ENCODE measurements around the gene TRIML2. TPM values are rescaled to one million over a fixed set of nuclear protein-coding genes. Genes with fewer than 3 reads are reported as not detected.

TRIML2 gene
- total RNA-seq, 1 experiment from 2014 or later: 33.1 TPM

- no peaks in the 10 kb centered on the region for H3K36me3 ChIP-seq (replicated peaks; ENCODE audit: control insufficient read depth, insufficient read depth, low read length)
- DNase-seq: no peak
- H3K27me3 ChIP-seq (ENCODE audit: control insufficient read depth, insufficient read depth, low read length): no peaks in the 10 kb centered on the region
- H3K4me3 ChIP-seq (ENCODE audit: insufficient read depth, low read depth, low read length): no peak overlapping the region
Measured at GRCh38 chr4:188117631-188118324, 8.4 kb upstream of the TRIML2 start.

GRCh38 chr4:188113156-188113555 is 3.8 kb upstream of the TRIML2 start:
- Histone ChIP-seq H3K4me3 (ENCODE audit: insufficient read depth, low read depth, low read length) (no peak overlapping the region), H3K36me3 (replicated peaks; ENCODE audit: control insufficient read depth, insufficient read depth, low read length) (no peaks in the 10 kb centered on the region), H3K27me3 (ENCODE audit: control insufficient read depth, insufficient read depth, low read length) (no peaks in the 10 kb centered on the region)
- no peak for DNase-seq

GRCh38 chr4:188111955-188112354 is 2.6 kb upstream of the TRIML2 start:
- H3K4me3 ChIP-seq (ENCODE audit: insufficient read depth, low read depth, low read length): no peak overlapping the region
- DNase-seq: no peak
- H3K36me3 ChIP-seq (replicated peaks; ENCODE audit: control insufficient read depth, insufficient read depth, low read length): no peaks in the 10 kb centered on the region
- no peaks in the 10 kb centered on the region for H3K27me3 ChIP-seq (ENCODE audit: control insufficient read depth, insufficient read depth, low read length)

- Histone ChIP-seq H3K27me3 (ENCODE audit: control insufficient read depth, insufficient read depth, low read length) (no peaks in the 10 kb centered on the region), H3K4me3 (ENCODE audit: insufficient read depth, low read depth, low read length) (no peak overlapping the region), H3K36me3 (replicated peaks; ENCODE audit: control insufficient read depth, insufficient read depth, low read length) (no peaks in the 10 kb centered on the region)
- DNase-seq: no peak
Measured at GRCh38 chr4:188110741-188111471, 1.5 kb upstream of the TRIML2 start.

GRCh38 chr4:188110036-188110435 is 633 bp upstream of the TRIML2 start:
- Histone ChIP-seq H3K4me3 (ENCODE audit: insufficient read depth, low read depth, low read length) (no peak overlapping the region), H3K36me3 (replicated peaks; ENCODE audit: control insufficient read depth, insufficient read depth, low read length) (peaks cover 2% of the 10 kb centered on the region), H3K27me3 (ENCODE audit: control insufficient read depth, insufficient read depth, low read length) (no peaks in the 10 kb centered on the region)
- DNase-seq: no peak

- Histone ChIP-seq H3K36me3 (replicated peaks; ENCODE audit: control insufficient read depth, insufficient read depth, low read length) (peaks cover 6% of the 10 kb centered on the region), H3K27me3 (ENCODE audit: control insufficient read depth, insufficient read depth, low read length) (no peaks in the 10 kb centered on the region), H3K4me3 (ENCODE audit: insufficient read depth, low read depth, low read length) (peak overlapping the region; percentile 39)
- DNase-seq: peak; percentile 71
Measured at GRCh38 chr4:188107931-188108843, 1.2 kb downstream of the TRIML2 start.

GRCh38 chr4:188106454-188106853 is 2.9 kb downstream of the TRIML2 start:
- Histone ChIP-seq H3K27me3 (ENCODE audit: control insufficient read depth, insufficient read depth, low read length) (no peaks in the 10 kb centered on the region), H3K4me3 (ENCODE audit: insufficient read depth, low read depth, low read length) (no peak overlapping the region), H3K36me3 (replicated peaks; ENCODE audit: control insufficient read depth, insufficient read depth, low read length) (peaks cover 7% of the 10 kb centered on the region)
- DNase-seq: peak; percentile 45

GRCh38 chr4:188092824-188093223 is 16.6 kb downstream of the TRIML2 start:
- Histone ChIP-seq H3K27me3 (ENCODE audit: control insufficient read depth, insufficient read depth, low read length) (no peaks in the 10 kb centered on the region), H3K4me3 (ENCODE audit: insufficient read depth, low read depth, low read length) (no peak overlapping the region), H3K36me3 (replicated peaks; ENCODE audit: control insufficient read depth, insufficient read depth, low read length) (peaks cover 13% of the 10 kb centered on the region)
- DNase-seq: no peak

- peaks cover 6% of the 10 kb centered on the region for H3K36me3 ChIP-seq (replicated peaks; ENCODE audit: control insufficient read depth, insufficient read depth, low read length)
- H3K27me3 ChIP-seq (ENCODE audit: control insufficient read depth, insufficient read depth, low read length): no peaks in the 10 kb centered on the region
- DNase-seq: no peak
- H3K4me3 ChIP-seq (ENCODE audit: insufficient read depth, low read depth, low read length): no peak overlapping the region
Measured at GRCh38 chr4:188086858-188087257, 22.5 kb downstream of the TRIML2 start.

GRCh38 chr4:188082796-188083195 is 26.6 kb downstream of the TRIML2 start:
- H3K36me3 ChIP-seq (replicated peaks; ENCODE audit: control insufficient read depth, insufficient read depth, low read length): no peaks in the 10 kb centered on the region; the same call in none of the 2 replicates
- H3K27me3 ChIP-seq (ENCODE audit: control insufficient read depth, insufficient read depth, low read length): no peaks in the 10 kb centered on the region
- peak; percentile 36 for DNase-seq
- no peak overlapping the region for H3K4me3 ChIP-seq (ENCODE audit: insufficient read depth, low read depth, low read length)

- no peak for DNase-seq
- H3K36me3 ChIP-seq (replicated peaks; ENCODE audit: control insufficient read depth, insufficient read depth, low read length): no peaks in the 10 kb centered on the region
Measured at GRCh38 chr4:188078116-188078515, 31.3 kb downstream of the TRIML2 start.

GRCh38 chr4:188076169-188076568 is 33.2 kb downstream of the TRIML2 start:
- no peaks in the 10 kb centered on the region for H3K27me3 ChIP-seq (ENCODE audit: control insufficient read depth, insufficient read depth, low read length)
- H3K4me3 ChIP-seq (ENCODE audit: insufficient read depth, low read depth, low read length): no peak overlapping the region
- H3K36me3 ChIP-seq (replicated peaks; ENCODE audit: control insufficient read depth, insufficient read depth, low read length): no peaks in the 10 kb centered on the region
- DNase-seq: no peak

More at GRCh38 chr4:188078116-188078515, 31.3 kb downstream of the TRIML2 start:
- Histone ChIP-seq H3K27me3 (ENCODE audit: control insufficient read depth, insufficient read depth, low read length) (no peaks in the 10 kb centered on the region), H3K4me3 (ENCODE audit: insufficient read depth, low read depth, low read length) (no peak overlapping the region)

- H3K4me3 ChIP-seq (ENCODE audit: insufficient read depth, low read depth, low read length): no peak overlapping the region
- no peak for DNase-seq
Measured at GRCh38 chr4:188061083-188061482, 48.3 kb downstream of the TRIML2 start.

GRCh38 chr4:188053302-188053701 is 56.1 kb downstream of the TRIML2 start:
- Histone ChIP-seq H3K27me3 (ENCODE audit: control insufficient read depth, insufficient read depth, low read length) (no peaks in the 10 kb centered on the region), H3K36me3 (replicated peaks; ENCODE audit: control insufficient read depth, insufficient read depth, low read length) (no peaks in the 10 kb centered on the region), H3K4me3 (ENCODE audit: insufficient read depth, low read depth, low read length) (no peak overlapping the region)
- peak; percentile 34 for DNase-seq

More at GRCh38 chr4:188061083-188061482, 48.3 kb downstream of the TRIML2 start:
- Histone ChIP-seq H3K36me3 (replicated peaks; ENCODE audit: control insufficient read depth, insufficient read depth, low read length) (no peaks in the 10 kb centered on the region), H3K27me3 (ENCODE audit: control insufficient read depth, insufficient read depth, low read length) (no peaks in the 10 kb centered on the region)
